Aortic smooth muscle cell (primary cell): ENCODE results near the gene ITPK1. TPM values are rescaled to one million over a fixed set of nuclear protein-coding genes. Genes with fewer than 3 reads are reported as not detected.

Source experiments
- total RNA-seq: library from RNA; depleted of rRNA; stranded (reverse); fragments of >200 nt; gene quantifications from 2 replicates; pipeline ENCODE4 v1.2.3, GENCODE V29; 2014

The ITPK1 gene
- 14.5 and 21.4 TPM in 2 replicates for total RNA-seq

GRCh38 chr14:93115821-93116675 lies at the start of gene ITPK1:
Gene ITPK1, minus strand, starts transcription at chr14:93115925. Its CDS starts 762 bp downstream, at chr14:93115163.

GRCh38 chr14:92922883-92923743 lies 192.6 kb downstream of the ITPK1 start, which contains the start of gene CHGA:
Gene CHGA, plus strand, starts transcription at chr14:92923150. Its CDS starts 210 bp downstream, at chr14:92923360.

Other genes starting within 250 kb of the ITPK1 start
- gene CHGA, start 192.8 kb downstream of the ITPK1 start, total RNA-seq = not detected in 2 replicates
- 22.9 TPM in 2 replicates for gene MOAP1, start 69.0 kb upstream of the ITPK1 start, total RNA-seq
- 7.8 and 8.7 TPM in 2 replicates for gene LYSET, start 69.4 kb upstream of the ITPK1 start, total RNA-seq
- gene GON7, start 91.1 kb upstream of the ITPK1 start, total RNA-seq = 18.0 and 20.3 TPM in 2 replicates
- gene UBR7, start 91.3 kb upstream of the ITPK1 start, total RNA-seq = 43.2 and 49.1 TPM in 2 replicates
- gene BTBD7, start 217.1 kb upstream of the ITPK1 start, total RNA-seq = 22.5 and 23.9 TPM in 2 replicates
- gene COX8C, start 231.3 kb upstream of the ITPK1 start, total RNA-seq = not detected in 2 replicates